ENCODE results near the gene ATG12.

DNA sequence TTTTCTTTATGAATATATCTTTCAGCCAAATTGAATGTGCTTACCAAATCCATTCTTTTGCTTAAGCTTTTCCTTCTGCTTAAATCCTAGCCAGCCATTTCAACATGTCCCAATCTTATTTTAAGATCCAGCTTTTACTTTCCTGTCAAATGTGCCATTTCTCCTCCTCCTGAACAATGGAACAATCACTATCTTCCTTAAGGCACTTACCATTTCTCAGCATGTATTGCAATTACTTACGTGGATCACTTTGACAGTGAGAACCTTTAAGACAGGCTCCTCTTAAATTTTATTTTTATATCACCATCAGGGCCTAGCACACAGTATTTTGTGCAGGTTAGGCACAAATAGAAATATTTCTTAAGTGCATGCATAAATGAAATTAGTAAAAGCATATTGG, 20.5 kb downstream of the ATG12 start:
- TF ChIP-seq, protein P1, sequence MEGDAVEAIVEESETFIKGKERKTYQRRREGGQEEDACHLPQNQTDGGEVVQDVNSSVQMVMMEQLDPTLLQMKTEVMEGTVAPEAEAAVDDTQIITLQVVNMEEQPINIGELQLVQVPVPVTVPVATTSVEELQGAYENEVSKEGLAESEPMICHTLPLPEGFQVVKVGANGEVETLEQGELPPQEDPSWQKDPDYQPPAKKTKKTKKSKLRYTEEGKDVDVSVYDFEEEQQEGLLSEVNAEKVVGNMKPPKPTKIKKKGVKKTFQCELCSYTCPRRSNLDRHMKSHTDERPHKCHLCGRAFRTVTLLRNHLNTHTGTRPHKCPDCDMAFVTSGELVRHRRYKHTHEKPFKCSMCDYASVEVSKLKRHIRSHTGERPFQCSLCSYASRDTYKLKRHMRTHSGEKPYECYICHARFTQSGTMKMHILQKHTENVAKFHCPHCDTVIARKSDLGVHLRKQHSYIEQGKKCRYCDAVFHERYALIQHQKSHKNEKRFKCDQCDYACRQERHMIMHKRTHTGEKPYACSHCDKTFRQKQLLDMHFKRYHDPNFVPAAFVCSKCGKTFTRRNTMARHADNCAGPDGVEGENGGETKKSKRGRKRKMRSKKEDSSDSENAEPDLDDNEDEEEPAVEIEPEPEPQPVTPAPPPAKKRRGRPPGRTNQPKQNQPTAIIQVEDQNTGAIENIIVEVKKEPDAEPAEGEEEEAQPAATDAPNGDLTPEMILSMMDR (IDR thresholded peaks at IDR 0.05): no peak
- no peak for TF ChIP-seq EP300 (IDR thresholded peaks at IDR 0.05)
